Stimulated activated CD4-positive, alpha-beta T cell treated with anti-CD3 and anti-CD28 coated beads, Interleukin-15, amount 100 ng/mL, for 24 hours (primary cell): ENCODE measurements around the gene PAIP2B.
"Not testable (repeated sequence)": the region's sequence is repeated elsewhere in the genome, so short reads cannot be mapped to it uniquely, and the experiment has no call there.

ENCODE experiments used
- DNase-seq: peaks from one replicate; pipeline ENCODE4 v3.0.0-alpha.2; 2020

Gene PAIP2B

GRCh38 chr2:71226965-71227560 is at the start of gene PAIP2B:
Gene PAIP2B, minus strand, starts transcription at chr2:71227103. Its CDS starts 24,514 bp downstream, at chr2:71202589.
- peak; percentile 99 for DNase-seq

- no peak for DNase-seq
Measured at GRCh38 chr2:71275939-71276310, 49.0 kb upstream of the PAIP2B start.

GRCh38 chr2:71269511-71270090 is 42.7 kb upstream of the PAIP2B start:
- no peak for DNase-seq

GRCh38 chr2:71263386-71263785 is 36.5 kb upstream of the PAIP2B start:
- DNase-seq = no peak

GRCh38 chr2:71261534-71261933 is 34.6 kb upstream of the PAIP2B start:
- no peak for DNase-seq

- no peak for DNase-seq
Measured at GRCh38 chr2:71256421-71256820, 29.5 kb upstream of the PAIP2B start.

- no peak for DNase-seq
Measured at GRCh38 chr2:71254776-71255175, 27.9 kb upstream of the PAIP2B start.

- no peak for DNase-seq
Measured at GRCh38 chr2:71254078-71254477, 27.2 kb upstream of the PAIP2B start.

- DNase-seq = no peak
Measured at GRCh38 chr2:71253476-71253875, 26.6 kb upstream of the PAIP2B start.

GRCh38 chr2:71252862-71253261 is 26.0 kb upstream of the PAIP2B start:
- no peak for DNase-seq

- no peak for DNase-seq
Measured at GRCh38 chr2:71250935-71251334, 24.0 kb upstream of the PAIP2B start.

GRCh38 chr2:71244302-71244660 is 17.4 kb upstream of the PAIP2B start:
- no peak for DNase-seq

GRCh38 chr2:71243634-71244301 is 16.9 kb upstream of the PAIP2B start:
- no peak for DNase-seq

GRCh38 chr2:71240794-71241193 is 13.9 kb upstream of the PAIP2B start:
- DNase-seq = no peak

GRCh38 chr2:71238089-71238488 is 11.2 kb upstream of the PAIP2B start:
- no peak for DNase-seq

- no peak for DNase-seq
Measured at GRCh38 chr2:71235930-71236587, 9.2 kb upstream of the PAIP2B start.

- DNase-seq = not testable (repeated sequence)
Measured at GRCh38 chr2:71233072-71233471, 6.2 kb upstream of the PAIP2B start.

GRCh38 chr2:71226096-71226964 is 573 bp downstream of the PAIP2B start:
- peak; percentile 46 for DNase-seq

GRCh38 chr2:71224935-71225334 is 2.0 kb downstream of the PAIP2B start:
- DNase-seq = no peak

GRCh38 chr2:71224457-71224856 is 2.4 kb downstream of the PAIP2B start:
- no peak for DNase-seq

GRCh38 chr2:71223767-71224333 is 3.1 kb downstream of the PAIP2B start:
- DNase-seq = peak; percentile 6

GRCh38 chr2:71220743-71221142 is 6.2 kb downstream of the PAIP2B start:
- no peak for DNase-seq

GRCh38 chr2:71216501-71216900 is 10.4 kb downstream of the PAIP2B start:
- DNase-seq = no peak
